DMS153 treated with DMSO at 0.1 percent for 48 hours (cell line): Measurements from ENCODE around the gene ADCY5.

ENCODE experiments used
- DNase-seq: peaks from one replicate; lab custom pipeline; 2025; ENCODE audit not compliant: unreplicated experiment; lab: John Stamatoyannopoulos, UW

Gene ADCY5

DNA sequence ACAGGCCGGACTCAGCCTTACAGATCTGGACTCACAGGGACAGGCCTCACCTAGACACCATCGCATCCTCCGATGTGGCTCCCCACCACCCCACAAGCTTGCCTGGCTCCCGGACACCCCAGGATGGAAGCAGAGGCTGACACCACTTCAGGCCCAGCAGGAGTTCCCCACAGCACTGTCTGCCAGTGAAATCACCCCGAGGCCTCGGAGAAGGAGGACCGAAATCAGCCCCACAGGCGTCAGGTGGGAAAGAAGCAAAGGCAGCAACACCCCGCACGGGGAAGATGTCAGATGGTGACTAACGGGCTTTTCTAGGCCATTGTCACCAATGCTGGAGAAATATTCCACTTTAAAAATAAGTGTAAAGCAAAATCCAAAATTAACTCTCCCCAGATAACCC is 18.6 kb downstream of the ADCY5 start:
- DNase-seq, result no peak

GRCh38 chr3:123429362-123430125 is 19.3 kb downstream of the ADCY5 start:
- no peak for DNase-seq

GRCh38 chr3:123424999-123425712 is 23.7 kb downstream of the ADCY5 start:
- no peak for DNase-seq

DNA sequence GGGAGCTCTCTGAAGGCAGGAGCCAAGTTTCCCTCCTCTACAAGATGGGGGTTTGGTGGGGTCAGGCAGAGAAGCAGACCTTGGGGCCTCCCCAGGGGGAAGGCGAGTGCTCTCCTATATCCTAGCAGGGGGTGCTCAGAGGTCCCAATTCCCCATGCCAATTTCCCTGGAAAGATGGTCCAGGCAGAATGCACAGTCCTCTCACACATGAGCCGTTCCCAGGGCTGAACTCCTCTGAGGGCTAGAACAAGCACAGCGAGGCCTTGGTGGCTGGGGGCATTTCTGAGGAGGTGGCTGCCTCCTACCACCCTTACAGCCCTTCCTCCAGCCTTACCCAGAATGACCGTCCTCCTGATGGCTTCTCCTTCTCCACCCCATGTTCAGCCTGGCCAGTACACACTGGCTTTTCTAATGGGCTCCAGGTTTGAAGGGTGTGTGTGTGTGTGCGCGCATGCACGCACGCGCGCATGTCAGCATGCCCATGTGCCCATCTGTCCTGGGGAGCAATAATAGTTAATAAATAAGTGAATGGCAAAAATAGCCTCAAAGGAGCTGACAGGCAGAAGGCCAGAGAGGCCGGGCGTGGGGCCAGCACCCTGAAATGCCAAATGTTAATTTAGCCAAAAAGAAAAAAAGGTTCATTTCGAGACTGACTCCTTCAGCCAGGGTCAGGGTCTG is 24.4 kb downstream of the ADCY5 start:
- DNase-seq, result no peak

DNA sequence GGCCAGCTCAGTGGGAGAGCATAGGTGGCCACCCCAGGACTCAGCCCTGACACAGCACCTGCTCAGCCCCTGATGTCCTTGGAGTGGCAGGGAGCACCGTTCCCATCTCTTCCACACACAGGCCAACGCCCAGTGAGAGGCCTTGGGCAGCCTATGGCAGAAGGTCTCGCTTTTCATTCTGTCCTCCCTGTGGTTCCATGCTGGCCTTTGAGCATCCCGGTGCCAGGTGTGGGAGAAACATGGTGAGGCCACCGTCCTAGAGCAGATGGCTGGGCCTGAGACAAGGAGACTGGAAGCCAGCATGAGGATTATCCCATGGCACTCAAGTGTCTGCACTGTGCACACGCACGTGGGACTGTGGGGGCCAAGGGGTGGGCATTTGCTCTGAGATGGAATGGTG is 25.1 kb downstream of the ADCY5 start:
- no peak for DNase-seq

GRCh38 chr3:123423031-123423430 is 25.9 kb downstream of the ADCY5 start:
- DNase-seq, result no peak

GRCh38 chr3:123422457-123422856 is 26.4 kb downstream of the ADCY5 start:
- no peak for DNase-seq

- DNase-seq, result no peak
Observed at GRCh38 chr3:123421353-123422174, 27.3 kb downstream of the ADCY5 start.

GRCh38 chr3:123420416-123420968 is 28.4 kb downstream of the ADCY5 start:
- DNase-seq, result no peak

DNA sequence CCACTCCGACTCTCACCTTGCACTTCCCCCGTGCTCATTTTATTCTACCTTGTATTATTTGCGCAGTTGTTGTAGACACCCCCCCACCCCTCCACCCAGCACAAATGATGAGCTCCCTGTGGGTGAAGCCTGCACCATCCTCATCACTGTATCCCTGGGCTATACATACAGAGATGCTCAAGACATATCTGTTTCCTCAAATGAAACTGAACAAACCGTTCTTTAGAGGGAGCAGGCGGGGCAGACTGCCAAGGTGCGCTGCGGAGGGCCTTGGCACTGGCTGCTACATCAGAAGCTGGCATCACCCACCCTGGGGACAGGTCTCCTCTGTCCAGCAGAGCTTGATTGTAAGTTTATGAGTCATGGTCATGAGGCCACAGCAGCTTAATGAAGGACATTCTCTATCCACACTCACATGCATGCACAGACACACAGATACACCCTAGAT is 29.0 kb downstream of the ADCY5 start:
- no peak for DNase-seq

DNA sequence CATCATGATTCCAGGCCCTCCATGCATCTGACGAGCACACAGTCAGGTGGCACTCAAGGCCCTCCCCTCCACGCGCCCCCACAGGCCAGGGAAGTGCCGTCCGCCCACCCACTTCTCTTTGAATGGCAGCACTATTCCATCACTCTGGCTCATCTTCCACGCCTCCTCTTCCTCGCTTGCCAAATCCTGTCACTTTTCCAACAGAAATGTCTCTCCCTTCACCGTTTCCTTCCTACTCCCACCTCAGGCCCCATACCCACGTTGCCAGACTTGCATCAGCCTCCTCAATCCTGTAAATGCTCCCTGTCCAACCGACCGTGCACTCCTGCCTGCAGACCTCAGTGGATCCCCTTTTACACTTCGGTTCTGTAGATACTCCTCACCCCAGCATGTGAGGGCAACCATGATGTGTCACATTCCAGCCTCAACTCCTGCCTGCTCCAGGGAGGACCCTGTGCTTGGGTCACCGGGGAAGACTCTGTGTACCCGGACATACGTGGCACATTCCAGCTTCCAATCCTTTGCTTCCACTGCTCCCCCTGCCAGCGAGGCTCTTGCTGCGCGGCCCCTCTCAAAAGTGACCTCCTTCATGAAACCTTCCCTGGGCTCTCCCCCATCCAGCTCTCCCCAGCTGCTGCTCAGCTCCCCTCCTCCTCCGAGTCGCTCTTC is 29.6 kb downstream of the ADCY5 start:
- no peak for DNase-seq

DNA sequence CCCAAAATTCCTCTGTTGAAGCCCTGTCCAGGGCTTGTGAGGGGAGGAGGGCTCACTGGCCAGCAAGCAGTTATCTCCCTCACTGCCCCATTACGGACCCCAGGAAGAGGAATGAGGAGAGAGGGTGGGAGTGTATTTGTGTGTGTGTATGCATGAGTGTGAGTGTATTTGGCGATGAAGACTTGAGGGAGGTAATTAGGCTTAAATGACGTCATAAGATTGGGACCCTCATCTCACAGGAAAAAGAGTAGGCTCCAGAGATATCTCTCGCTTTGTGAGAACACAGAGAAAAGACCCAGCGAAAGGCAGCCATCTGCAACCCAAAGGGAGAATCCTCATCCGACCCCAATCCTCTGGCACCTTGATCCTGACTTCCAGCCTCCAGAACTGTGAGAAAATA is 32.2 kb downstream of the ADCY5 start:
- no peak for DNase-seq

DNA sequence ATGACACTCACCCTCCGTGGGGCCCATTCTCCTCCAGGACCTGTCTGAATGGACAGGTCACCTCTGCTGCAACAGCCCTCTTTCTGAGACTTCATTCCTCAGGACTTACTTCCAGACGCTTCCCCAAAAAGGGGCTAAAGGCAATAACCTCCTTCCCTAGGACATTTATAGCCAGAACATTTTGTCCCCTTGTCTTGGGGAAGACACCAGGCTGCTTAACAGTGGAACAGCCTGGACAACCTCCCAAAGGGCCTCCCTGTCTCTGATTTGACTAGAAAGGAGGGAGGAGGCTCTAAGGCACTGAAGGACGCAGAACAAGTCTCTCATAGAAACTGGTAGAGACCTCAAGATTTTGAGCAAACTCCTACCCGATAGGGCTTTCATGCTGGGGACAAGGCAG is 32.7 kb downstream of the ADCY5 start:
- DNase-seq, result no peak

DNA sequence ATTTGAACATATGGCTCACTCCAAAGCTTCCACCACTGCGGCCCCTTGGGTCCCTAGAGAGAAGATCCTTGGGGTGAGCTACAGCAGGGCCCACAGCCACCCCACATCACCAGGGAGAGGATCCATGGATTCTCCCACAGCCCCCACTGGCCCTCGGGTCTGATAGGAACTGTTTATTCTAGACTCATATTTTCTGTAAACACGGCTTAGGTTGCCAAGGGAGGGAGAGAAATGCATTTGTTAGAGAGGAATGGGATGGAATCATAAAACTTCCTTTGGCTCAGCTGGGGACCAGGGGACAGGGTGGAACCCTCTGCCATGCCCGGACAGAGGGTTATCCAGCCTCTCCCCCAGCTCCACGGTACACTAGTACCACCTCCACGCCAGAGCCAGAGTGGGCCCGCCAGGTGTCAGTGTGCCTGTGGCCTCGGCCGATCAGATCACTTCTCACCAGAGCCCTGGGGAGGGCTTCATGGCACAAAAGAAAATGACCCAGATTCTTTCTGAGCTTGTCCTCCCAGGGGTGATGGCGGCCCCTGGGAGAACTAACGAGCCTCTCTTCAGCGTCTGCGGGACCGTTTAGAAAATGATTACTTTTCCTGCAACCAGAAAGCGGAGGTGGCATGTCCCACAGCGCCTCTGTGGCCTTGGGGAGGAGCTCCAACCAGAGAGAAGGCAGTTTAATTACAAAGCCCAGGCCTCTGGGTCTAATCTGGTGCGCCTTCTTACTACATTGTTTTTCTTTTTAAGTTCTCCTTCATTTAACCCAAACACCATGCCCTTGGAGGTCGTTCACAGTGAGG is 33.7 kb downstream of the ADCY5 start:
- DNase-seq, result no peak

GRCh38 chr3:123412811-123413604 is 35.9 kb downstream of the ADCY5 start:
- no peak for DNase-seq

GRCh38 chr3:123412076-123412475 is 36.8 kb downstream of the ADCY5 start:
- no peak for DNase-seq

DNA sequence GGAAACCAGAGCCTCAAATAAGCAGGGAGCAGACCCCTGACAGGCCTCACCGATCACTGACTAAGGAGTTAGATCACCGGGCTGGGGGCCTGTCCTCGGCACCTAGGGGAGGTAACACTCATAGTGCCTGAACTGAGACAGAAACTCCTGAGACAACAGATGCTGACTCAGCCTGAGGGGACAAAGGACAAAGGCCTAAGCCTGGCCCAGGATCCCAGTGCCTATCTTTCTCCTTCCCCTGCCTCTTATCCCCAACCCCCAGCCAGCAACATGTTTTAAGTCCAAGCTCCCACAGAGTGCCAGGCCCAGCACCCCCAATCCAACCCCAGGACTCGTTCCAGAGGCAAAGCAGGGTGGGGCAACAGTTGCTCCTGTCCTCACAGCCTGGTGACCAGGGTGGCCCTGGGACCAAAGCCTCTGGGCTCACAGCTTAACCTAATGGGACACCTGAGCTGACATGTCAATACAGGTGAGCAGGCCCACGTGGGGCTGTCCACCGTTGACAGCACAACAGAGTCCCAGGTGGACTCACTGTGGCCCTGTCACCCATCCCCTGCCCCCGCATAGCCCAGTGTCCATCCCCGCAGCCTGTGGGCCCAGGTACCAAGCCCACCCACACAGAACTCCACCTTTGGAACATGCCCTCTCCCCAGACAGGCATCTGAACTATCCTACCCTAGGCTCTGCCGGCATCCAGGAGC is 37.4 kb downstream of the ADCY5 start:
- no peak for DNase-seq

- no peak for DNase-seq
Observed at GRCh38 chr3:123410149-123410515, 38.8 kb downstream of the ADCY5 start.
